Measurements from ENCODE around the gene MICU2. TPM values are rescaled to one million over a fixed set of nuclear protein-coding genes. Genes with fewer than 3 reads are reported as not detected.

Gene MICU2
- total RNA-seq, 1 experiment from 2014 or later = 70.3 TPM

Other genes with a start within 250 kb of the MICU2 start
- gene ZDHHC20, start 144.9 kb downstream of the MICU2 start, total RNA-seq (2014; rRNA removed; shearing (Covaris generic)) = 104 and 138 TPM in 2 replicates
- not detected in 2 replicates for gene FGF9, start 66.9 kb upstream of the MICU2 start, total RNA-seq (2014; rRNA removed; shearing (Covaris generic))

Measured in RPMI7951 (cell line).